OCI-LY1 (cell line): Measurements from ENCODE around the gene PFDN4.

Experiments
- CTCF ChIP-seq: fragments of 200-600 bp; sonication (generic), shearing (Covaris generic); IDR thresholded peaks from 2 replicates; pipeline ENCODE4 v1.5.1; 2017; ENCODE audit warnings: mild to moderate bottlenecking, antibody characterized with exemption, low read length, moderate library complexity, mixed read lengths
- EZH2 ChIP-seq: fragments of 200-600 bp; sonication (generic), shearing (Covaris generic); IDR thresholded peaks from 2 replicates; pipeline ENCODE4 v1.8.0; 2017; ENCODE audit warnings: borderline replicate concordance, mixed run types, mild to moderate bottlenecking, antibody characterized with exemption, low read length, moderate library complexity, mixed read lengths

- TF ChIP-seq CTCF (no peak), EZH2 (no peak)
These were observed 48.3 kb downstream of the PFDN4 start for GRCh38 chr20:54256202-54256601.
